ENCODE data around the gene UBFD1.
"Not testable (repeated sequence)": the region's sequence is repeated elsewhere in the genome, so short reads cannot be mapped to it uniquely, and the experiment has no call there.

The UBFD1 gene

DNA sequence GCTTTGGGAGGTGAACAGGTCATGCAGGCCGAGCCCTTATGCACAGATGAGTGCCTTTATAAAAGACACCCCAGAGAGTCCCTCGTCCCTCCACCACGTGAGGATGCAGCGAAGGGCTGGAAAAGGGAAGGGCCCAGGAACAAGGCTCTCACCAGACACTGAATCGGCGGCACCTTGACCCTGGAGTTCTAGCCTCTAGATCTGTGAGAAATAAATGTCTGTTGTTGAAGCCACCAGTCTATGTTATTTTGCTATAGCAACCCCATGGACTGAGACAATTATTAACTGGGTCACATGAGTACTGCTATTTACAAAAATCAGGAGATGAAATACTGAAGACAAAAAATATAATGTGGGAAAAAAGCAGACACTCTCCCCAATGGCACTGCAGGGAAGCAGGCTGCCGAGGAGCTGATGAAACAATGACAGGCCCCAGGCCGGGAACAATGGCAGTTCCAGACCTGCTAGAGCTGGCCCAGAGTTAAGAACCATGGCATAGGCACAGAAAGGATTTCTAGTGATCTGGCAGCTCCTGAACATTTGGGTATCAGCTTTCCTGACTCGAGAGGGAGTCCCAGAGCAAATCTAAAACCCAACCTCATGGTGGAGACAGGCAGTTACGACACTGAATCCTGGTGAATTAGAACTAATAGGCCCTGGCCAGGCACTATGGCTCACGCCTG lies 29.4 kb upstream of the UBFD1 start:
- no peak for DNase-seq

DNA sequence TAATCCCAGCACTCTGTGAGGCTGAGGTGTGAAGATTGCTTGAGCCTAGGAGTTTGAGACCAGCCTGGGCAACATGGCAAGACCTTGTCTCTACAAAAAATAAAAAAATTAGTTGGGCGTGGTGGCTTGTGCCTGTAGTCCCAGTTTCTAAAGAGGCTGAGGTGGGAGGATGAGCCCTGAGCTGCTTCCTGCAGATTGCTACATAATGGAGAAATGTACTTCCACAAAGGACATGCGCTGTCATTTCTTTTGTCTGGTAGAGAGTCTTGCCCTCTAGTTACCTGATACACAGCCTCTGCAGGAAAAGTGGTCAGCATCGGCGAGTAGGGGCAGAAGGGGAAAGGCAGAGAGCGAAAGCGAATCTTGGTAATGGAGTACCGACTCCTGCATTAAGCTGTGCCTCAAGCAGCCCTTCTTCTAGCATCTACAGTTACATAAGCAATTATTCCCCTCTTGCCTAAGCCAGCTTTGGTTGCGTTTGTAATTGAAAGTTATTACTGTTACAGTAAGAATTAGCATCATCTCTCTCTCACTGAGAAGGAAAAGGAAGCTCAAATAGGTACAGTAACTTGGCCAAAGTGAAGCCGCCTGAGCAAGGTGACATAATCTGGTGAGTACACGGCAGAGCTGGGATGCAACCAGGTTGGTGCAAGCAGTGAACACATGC lies 28.8 kb upstream of the UBFD1 start:
- DNase-seq: no peak

DNA sequence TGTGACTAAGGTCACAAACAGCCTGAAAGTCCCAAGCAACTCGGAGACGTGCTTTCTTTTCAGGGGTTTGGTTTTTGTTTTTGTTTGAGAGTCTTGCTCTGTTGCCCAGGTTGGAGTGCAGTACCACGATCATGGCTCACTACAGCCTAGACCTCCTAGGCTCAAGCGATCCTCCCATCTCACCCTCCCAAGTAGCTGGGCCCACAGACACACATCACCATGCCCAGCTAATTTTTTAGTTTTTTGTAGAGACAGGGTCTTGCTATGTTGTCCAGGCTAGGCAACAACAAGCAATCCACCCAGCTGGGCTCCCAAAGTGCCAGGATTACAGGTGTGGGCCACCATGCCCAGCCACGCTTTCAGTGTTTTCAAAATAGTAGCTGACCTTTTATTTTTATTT lies 27.5 kb upstream of the UBFD1 start:
- no peak for DNase-seq

DNA sequence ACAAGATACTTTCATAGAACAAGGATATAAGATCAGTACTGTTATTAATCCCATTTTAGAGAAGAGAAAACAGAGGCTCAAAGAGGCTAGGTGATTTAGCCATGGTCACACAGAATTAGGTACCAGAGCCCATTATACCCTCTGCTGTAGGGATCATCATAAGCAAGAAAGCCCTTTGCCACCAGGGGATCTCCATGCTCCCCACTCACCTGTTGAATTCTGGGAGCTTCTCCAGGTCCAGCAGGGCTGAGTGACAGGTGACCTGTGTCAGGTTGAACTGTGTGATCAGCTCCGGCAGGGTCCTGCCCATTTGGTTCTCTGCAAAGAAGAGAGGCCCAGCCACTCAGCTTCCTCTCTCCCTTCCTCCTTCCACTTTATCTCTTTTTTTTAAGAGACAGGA lies 25.1 kb upstream of the UBFD1 start:
- DNase-seq: no peak

DNA sequence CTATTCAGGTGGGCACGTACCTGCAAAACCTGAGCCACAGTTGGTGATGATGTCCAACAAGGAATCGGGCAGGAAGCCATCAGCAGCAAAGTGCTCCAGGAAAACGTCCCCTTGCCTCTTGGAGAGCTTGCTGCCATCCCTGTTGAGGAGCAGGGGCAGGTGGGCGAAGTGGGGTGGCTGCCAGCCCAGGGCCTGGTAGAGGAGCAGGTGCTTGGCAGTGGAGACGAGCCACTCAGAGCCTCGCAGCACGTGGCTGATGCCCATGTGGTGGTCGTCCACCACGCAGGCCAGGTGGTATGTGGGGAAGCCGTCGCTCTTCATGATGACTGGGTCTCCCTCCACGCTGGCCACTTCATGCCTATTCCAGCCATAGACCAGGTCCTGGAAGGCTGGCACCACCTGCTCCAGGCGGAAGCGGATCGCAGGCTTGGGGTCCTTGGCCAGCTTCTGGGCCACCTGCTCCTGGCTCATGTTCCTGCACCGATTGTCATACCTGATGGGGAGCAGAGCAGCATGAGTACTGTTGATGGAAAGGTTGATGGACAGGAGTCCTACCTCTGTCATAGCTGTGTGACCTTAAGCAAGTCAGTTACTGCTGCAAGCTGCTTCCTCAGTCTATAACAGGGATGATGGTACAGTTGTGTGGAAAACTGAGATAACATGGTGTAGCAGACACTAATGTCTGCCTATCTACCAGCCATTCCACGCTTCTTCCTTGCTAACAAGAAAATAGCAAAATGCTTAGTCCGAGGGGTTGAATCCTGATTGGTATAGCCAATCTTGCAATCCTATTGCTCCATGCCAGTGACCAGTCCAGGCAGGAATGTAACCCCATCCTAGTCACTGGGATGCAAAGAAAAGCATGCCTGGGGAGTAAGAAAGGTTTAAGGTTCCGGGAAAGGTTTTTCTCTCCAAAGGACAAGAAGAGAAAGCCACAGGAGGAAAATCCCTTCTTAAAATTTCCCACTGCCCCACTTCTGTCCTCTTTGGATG lies 22.4 kb upstream of the UBFD1 start:
- DNase-seq: no peak

DNA sequence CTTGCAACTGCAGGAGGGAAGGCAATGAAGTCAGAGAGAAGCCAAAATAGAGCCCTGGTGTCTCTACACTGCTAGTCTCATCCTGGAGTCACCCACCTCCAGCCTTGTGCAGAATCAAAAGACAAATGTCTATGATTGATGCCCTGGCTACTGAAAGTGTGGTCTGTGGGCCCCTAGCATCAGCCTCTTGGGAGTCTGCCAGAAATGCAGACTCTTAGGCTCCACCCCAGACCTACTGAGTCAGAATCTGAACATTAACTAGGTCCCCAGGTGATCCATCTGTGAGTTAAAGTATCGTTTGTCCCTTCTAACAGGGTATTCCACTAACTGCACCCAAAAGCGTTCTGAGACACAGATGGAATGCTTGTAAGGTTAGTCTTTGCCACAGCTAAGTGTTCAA lies 21.6 kb upstream of the UBFD1 start:
- no peak for DNase-seq

DNA sequence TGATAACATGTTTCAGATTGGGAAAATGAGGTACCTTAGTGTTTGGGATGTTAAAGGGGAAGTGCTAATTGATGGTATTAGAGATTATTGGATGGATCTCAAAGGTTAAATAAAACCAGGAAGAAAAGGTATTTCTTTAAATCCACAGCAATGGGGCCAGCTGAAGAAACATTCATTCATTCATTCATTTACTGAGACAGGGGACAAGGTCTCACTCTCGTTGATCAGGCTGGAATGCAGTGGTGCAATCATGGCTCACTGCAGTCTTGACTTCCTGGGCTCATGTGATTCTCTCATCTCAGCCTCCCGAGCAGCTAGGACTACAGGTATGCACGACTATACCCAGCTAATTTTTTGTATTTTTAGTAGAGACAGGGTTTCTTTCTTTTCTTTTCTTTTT lies 20.1 kb upstream of the UBFD1 start:
- DNase-seq: no peak

DNA sequence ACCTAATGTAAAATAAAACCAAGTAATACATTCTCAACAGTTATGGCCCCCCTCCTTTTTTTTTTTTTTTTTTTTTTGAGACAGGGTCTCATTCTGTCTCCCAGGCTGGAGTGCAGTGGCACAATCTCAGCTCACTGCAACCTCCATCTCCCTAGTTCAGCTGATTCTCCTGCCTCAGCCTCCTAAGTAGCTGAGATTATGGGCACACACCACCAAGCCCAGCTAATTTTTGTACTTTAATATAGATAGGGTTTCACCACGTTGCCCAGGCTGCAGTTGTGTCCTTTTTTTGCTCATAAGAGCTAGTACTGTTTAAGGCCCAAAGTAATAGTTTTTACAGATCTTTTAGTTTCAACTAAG lies 18.6 kb upstream of the UBFD1 start:
- no peak for DNase-seq

DNA sequence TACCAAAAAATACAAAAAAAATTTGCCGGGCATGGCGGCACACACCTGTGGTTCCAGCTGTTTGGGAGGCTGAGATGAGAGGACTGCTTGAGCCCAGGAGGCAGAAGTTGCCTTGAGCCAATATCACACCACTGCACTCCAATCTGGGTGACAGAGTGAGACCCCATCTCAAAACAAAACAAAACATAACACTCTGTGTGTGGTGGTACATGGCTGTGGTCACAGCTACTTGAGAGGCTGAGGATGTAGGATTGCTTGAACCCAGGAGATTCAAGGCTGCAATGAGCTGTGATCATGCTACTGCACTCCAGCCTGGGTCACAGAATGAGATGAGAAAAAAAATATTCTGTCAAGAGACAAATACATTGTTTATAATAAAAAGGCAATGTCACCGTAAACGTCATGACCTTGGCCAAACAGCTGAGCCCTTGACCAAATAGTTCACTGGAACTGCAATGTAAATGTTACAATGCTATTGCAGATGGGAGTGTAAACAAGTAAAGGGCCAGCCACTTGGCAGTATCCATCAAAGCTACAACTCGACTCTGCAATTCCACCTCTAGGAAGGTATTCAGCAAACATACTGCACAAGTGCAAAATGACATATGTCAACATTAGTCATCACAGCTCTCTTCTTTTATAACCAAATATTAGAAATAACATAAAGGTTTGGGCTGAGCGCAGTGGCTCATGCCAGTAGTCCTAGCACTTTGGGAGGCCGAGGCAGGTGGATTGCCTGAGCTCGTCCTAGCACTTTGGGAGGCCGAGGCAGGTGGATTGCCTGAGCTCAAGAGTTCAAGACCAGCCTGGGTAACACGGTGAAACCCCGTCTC lies 17.3 kb upstream of the UBFD1 start:
- no peak for DNase-seq

DNA sequence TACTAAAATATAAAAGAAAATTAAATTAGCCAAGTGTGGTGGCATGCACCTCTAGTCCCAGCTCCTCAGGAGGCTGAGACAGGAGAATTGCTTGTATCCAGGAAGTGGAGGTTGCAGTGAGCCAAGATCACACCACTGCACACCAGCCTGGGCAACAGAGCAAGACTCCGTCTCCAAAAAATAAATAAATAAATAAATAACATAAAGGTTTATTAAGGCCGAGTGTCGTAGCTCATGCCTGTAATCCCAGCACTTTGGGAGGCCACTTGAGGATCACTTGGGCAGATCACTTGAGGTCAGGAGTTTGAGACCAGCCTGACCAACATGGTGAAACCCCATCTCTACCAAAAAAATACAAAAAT lies 16.7 kb upstream of the UBFD1 start:
- DNase-seq: not testable (repeated sequence)

DNA sequence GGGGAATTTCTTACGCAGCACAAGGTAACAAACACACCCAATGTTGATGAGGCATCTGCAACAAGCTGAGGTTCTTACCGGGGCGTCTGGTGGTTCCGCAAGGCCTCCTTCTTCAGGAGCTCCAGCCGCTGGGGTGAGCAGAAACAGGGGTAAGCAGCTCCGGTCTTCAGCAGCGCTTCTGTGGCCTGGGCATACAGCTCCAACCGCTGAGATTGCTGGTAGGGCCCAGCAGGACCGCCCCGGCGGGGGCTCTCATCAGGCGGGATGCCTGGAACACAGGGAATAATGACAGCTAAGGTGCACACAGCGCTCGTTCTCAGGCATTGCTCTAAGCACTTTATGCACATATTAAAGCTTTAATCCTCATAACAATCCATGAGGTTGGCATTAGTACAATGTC lies 13.1 kb upstream of the UBFD1 start:
- DNase-seq: no peak

DNA sequence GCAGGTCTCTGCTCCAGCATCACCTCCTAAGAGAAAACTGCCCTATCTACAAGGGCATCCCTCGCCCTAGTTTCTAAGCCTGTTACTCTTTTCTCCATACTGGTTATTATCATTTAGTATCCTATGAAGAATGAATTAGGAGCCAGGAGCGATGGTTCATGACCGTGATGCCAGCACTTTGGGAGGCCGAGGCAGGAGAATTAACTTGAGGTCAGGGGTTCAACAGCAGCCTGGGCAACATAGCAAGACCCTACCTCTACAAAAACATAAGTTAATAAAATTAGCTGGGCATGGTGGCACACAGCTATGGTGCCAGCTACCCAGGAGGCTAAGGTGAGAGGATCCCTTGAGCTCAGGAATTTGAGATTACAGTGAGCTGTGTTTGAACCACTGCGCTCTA lies 7.6 kb upstream of the UBFD1 start:
- no peak for DNase-seq

DNA sequence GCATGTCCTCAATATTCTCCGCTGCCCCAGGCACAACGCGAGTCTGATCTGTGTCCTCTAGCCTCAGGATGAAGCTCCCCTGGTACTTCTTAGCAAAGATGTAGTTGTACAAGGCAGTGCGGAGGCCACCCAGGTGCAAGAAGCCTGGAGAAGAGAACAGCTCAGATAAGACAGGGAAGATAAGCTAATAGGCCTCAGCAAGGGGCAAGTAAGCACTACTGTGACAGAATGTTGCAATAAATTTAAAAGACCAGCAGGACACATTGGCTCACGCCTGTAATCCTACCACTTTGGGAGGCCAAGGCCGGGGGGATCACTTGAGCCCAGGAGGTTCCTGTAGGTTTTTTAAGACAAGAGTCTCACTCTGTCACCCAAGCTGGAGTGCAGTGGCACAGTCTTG lies 5.4 kb upstream of the UBFD1 start:
- no peak for DNase-seq

DNA sequence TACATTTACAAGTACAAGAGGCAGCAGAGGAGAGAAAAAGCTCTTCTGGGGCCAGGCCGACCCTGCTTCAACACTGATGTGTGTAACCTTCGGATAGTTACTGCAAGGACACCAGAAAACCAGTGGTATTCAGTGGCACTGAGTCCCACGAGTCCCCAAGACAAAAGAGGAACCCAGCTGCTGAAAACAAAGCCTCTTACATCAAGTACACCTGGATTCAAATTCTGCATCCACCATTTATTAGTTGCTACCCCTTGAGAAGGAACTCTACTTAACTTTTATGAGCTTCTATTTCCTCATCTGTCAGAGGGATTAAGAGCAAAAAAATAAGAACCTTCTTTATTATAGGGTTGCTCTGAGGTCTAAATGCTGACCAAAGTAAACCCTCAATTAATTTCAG lies 3.0 kb upstream of the UBFD1 start:
- DNase-seq: no peak

DNA sequence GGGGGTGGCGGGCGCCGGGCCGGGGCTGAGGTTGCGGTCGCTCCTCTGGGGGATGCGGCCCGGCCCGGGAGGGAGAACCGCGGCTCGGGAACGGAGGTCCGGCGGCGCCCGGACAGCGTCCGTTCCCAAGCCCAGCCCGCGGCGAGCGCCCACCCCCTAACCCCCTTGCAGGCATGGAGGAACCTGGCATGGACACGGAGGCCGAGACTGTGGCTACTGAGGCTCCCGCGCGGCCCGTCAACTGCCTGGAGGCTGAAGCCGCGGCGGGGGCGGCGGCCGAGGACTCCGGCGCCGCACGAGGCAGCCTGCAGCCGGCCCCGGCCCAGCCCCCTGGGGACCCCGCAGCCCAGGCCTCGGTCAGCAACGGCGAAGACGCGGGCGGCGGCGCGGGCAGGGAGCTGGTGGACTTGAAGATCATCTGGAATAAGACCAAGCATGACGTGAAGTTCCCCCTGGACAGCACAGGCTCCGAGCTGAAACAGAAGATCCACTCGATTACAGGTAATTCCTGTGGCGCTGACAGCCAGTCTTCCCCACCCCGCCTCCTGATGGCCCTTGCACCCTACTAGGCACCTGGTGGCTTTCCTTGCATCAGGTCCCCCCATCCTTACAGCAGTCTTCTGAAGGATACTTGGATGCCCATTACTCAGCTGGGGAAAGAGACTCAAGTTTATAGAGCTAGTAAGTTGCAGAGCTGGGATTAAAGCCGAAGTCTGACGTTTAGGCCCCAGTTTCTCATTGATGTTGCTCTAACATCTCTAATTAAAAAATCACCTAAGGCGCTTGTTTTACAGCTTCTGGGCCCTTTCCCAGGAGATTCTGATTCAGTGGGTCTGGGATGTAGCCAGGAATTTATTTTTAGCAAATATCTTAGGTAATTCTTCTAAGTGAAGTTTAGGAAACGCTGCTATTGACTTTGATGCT lies 514 bp downstream of the UBFD1 start:
- no peak for DNase-seq

DNA sequence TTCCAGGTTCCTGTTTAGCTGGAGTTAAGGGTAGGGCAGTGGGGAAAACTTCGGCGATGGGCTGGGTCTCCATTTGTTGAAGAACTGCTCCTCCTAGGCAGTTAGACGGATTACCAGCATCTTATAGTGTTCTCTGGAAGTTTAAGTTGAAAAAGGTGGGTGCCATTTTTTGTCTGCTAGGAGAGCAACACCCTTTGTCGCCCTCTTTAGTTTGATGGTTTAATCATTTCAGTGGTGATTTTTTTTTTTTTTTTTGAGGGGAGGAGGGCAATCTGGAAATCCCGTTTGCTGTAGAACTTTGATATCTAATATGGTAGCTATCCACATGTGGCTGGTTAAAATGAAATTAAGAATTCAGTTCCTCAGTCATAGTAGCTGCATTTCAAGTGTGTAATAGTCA lies 4.1 kb downstream of the UBFD1 start:
- DNase-seq: no peak

DNA sequence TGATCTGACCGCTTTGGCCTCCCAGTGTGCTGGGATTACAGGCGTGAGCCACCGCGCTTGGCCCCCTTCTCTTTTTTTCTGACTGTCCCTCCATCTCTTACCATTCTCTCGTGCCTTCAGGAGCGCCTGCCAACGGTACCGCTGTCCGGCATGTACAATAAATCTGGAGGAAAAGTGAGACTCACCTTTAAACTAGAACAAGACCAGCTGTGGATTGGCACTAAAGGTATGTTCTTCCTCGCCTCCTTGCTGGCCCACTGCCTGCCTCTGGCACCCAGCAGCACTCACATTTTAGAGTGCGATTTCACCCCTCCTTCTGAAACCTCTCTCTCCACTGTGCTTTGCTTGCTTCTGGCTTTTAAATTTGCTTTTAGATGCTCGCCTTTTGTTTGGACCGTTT lies 5.0 kb downstream of the UBFD1 start:
- no peak for DNase-seq

DNA sequence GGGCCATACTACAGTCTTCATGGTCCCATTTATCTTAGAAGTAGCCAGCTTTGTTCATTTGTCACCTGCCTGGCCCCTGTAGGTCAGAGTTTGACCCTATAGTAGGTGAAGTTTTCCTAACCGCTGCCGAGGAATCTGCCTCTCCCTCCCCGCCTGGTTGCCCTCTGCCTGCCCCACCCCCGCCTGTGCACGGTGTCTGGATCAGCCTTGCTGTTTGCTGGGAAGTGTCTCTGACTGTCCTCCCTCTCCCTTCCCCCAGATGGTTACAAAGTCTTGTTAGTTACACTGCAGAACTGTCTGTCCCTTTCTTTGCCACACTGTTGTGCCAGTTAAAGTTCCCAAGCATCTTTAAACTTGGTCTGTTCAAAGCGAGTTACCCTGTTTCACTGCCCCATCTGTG lies 5.7 kb downstream of the UBFD1 start:
- no peak for DNase-seq

DNA sequence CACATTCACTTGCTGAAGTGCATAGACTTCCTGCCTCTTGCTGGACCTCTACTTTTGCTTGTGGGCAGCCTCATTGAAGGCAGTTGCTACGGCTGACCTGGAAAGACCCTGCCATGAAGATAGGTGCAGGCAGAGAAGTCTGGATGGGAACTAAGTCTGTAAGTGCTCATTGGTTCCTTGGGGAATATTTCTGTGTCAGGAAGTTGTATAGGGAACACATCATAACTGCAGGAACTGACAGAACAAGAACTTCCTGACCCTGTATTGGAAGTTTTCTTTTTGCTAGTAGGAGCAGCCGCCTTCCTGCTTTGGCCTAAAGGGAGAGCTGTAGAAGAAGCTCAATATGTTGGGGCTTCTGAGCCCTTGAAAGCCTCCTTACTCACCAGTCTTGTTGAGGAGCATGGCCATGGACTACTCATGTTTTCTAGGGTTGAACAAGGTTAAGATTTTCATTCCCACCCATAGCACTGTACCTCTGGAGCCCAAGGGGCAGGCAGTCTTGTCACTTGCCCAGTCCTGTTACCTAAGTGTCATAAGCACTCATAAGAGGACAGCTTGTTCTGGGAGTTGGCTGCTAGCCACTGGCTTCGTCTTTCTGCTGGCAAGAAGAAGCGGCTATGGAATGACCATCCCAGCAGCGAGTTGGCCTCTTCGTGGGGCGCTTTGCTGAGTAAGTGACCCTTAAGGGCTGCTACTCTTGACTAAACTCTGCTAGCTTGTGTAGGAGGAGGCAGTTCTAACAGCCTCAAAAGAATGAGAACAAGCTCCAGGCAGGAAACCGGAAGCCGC lies 7.2 kb downstream of the UBFD1 start:
- DNase-seq: no peak

DNA sequence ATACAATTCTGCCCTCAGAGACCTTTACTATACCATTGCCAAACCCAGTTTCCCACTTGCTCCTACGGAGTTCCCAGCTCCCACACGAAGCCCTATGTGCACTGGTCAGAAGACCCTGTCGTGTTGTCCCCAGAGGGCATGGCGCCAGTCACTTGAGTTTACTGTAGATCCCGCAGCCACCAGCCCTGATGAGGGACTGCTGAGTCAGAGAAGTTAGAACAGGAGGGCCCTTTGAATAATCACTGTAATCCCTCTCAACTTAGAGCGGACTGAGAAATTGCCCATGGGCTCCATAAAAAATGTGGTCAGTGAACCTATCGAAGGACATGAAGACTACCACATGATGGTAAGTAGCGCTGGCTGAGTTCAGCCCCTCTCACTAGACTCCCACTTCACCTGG lies 9.2 kb downstream of the UBFD1 start:
- no peak for DNase-seq

DNA sequence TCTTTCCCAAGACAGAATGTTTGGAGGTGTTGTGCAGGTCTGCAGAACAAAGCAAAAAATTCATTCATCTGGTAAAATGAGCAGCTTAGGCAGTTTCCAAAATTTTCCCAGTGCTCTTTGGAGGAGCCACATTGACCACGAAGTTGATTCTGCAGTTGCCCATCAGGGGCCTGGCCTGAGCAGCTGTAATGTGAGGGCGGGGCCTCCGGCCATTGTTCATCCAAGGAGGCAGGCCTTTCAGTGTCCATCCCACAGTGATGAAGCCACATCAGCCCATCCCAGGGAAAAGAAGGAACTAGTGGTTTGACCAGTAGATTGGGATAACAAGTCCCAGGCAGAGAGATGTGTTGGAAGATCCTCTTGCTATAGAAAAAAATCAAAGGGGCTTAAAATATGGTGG lies 10.1 kb downstream of the UBFD1 start:
- no peak for DNase-seq
